HepG2 (cell line): ENCODE results near the gene NR1H3. TPM values are rescaled to one million over a fixed set of nuclear protein-coding genes. Genes with fewer than 3 reads are reported as not detected.

ENCODE experiments used
- AGO2 ChIP-seq: fragments of 200-400 bp; formaldehyde crosslinking; optimal IDR thresholded peaks from 2 replicates; pipeline ENCODE3; 2017; ENCODE audit warnings: mild to moderate bottlenecking, low read depth, low read length, moderate library complexity
- CHD4 ChIP-seq: fragments of 200-600 bp; sonication (generic); IDR thresholded peaks from 2 replicates; pipeline ENCODE4 v1.7.0; 2017; ENCODE audit warnings: mild to moderate bottlenecking, low read length, borderline replicate concordance
- HOXA5 ChIP-seq: sonication (generic); formaldehyde crosslinking; IDR thresholded peaks from 2 replicates; pipeline ENCODE4 v1.4.0; 2020; ENCODE audit warnings: missing genetic modification reagents
- NFE2 ChIP-seq: sonication (generic); formaldehyde crosslinking; IDR thresholded peaks from 2 replicates; pipeline ENCODE4 v1.4.0; 2020; ENCODE audit warnings: missing genetic modification reagents
- SP2 ChIP-seq: sonication (generic); formaldehyde crosslinking; IDR thresholded peaks from 2 replicates; pipeline ENCODE4 v1.5.1; 2020; ENCODE audit warnings: mild to moderate bottlenecking, missing genetic modification reagents
- THAP11 ChIP-seq: IDR thresholded peaks from 2 replicates; pipeline ENCODE4 v1.6.1; 2016; ENCODE audit warnings: missing biosample characterization, missing genetic modification reagents
- TRIM24 ChIP-seq: sonication (generic); formaldehyde crosslinking; IDR thresholded peaks from 2 replicates; pipeline ENCODE4 v1.8.0; 2022; ENCODE audit warnings: mild to moderate bottlenecking, missing genetic modification reagents
- ZNF850 ChIP-seq: sonication (generic); formaldehyde crosslinking; conservative IDR thresholded peaks from 2 replicates; pipeline ENCODE4 v1.9.0; 2021; ENCODE audit warnings: mild to moderate bottlenecking, missing genetic modification reagents
- ZSCAN29 ChIP-seq: sonication (generic); formaldehyde crosslinking; conservative IDR thresholded peaks from 2 replicates; pipeline ENCODE4 v1.4.0; 2020; ENCODE audit warnings: mild to moderate bottlenecking, missing genetic modification reagents
- polyA plus RNA-seq, 8 experiments: library from polyadenylated mRNA; depleted of rRNA in 3 of 8; stranded (reverse) in 7 of 8; unstranded in 1 of 8; fragments of >200 nt; fragmentation: Illumina TruSeq in 4 of 8; extraction: Trizol in 4 of 8; gene quantifications; 2 replicates each; pipeline versions ENCODE4 v1.2.1 to v1.2.3, GENCODE V29; 2011 to 2016; ENCODE audit warnings: low read depth in 4 of 8, missing spikeins in 1 of 8, mixed read lengths in 1 of 8; ENCODE audit not compliant: insufficient read depth in 1 of 8
- total RNA-seq, 5 experiments: library from RNA; depleted of rRNA; stranded (reverse); fragments of >200 nt; fragmentation: Illumina TruSeq; extraction: Trizol; gene quantifications; 2 replicates each; pipeline ENCODE4 v1.2.3, GENCODE V29; 2016; ENCODE audit warnings: low read depth in 1 of 5
- TF ChIP-seq, protein P1 (sequence below): sonication (generic); formaldehyde crosslinking; IDR thresholded peaks from 2 replicates; pipeline ENCODE4 v1.4.0; 2020; ENCODE audit warnings: missing genetic modification reagents
- TF ChIP-seq, protein P2 (sequence below): sonication (generic); formaldehyde crosslinking; IDR thresholded peaks from 2 replicates; pipeline ENCODE4 v1.8.0; 2022; ENCODE audit warnings: mild to moderate bottlenecking, missing genetic modification reagents

The NR1H3 gene
- total and polyA plus RNA-seq, 2 of the 13 experiments (the other 11 are each of a cell fraction or from before 2014, with no cell fraction given) = 41.8 to 102 TPM

DNA sequence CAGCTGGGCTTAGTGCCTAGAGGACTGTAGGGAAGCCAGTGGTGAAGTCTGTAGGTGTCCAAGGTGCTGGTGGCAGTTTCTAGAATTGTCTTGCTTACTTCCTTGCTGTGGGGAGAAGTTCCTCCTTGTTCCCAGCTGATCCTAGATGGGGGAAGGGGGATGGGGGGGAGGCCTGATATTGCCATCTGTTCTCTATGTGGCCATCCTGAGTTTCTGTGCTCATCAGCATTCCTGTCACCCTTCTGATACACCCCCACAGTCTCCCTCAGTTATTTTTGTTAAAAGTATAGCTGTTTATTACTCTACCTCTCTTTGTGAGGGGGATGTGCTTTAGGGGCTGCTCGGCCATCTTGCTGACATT, 48.7 kb downstream of the NR1H3 start (continued):
- TF ChIP-seq, protein P1, sequence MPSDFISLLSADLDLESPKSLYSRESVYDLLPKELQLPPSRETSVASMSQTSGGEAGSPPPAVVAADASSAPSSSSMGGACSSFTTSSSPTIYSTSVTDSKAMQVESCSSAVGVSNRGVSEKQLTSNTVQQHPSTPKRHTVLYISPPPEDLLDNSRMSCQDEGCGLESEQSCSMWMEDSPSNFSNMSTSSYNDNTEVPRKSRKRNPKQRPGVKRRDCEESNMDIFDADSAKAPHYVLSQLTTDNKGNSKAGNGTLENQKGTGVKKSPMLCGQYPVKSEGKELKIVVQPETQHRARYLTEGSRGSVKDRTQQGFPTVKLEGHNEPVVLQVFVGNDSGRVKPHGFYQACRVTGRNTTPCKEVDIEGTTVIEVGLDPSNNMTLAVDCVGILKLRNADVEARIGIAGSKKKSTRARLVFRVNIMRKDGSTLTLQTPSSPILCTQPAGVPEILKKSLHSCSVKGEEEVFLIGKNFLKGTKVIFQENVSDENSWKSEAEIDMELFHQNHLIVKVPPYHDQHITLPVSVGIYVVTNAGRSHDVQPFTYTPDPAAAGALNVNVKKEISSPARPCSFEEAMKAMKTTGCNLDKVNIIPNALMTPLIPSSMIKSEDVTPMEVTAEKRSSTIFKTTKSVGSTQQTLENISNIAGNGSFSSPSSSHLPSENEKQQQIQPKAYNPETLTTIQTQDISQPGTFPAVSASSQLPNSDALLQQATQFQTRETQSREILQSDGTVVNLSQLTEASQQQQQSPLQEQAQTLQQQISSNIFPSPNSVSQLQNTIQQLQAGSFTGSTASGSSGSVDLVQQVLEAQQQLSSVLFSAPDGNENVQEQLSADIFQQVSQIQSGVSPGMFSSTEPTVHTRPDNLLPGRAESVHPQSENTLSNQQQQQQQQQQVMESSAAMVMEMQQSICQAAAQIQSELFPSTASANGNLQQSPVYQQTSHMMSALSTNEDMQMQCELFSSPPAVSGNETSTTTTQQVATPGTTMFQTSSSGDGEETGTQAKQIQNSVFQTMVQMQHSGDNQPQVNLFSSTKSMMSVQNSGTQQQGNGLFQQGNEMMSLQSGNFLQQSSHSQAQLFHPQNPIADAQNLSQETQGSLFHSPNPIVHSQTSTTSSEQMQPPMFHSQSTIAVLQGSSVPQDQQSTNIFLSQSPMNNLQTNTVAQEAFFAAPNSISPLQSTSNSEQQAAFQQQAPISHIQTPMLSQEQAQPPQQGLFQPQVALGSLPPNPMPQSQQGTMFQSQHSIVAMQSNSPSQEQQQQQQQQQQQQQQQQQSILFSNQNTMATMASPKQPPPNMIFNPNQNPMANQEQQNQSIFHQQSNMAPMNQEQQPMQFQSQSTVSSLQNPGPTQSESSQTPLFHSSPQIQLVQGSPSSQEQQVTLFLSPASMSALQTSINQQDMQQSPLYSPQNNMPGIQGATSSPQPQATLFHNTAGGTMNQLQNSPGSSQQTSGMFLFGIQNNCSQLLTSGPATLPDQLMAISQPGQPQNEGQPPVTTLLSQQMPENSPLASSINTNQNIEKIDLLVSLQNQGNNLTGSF (CRISPR knock-in tag) = no peak
- no peak for TF ChIP-seq NFE2 (CRISPR knock-in tag)
- TF ChIP-seq CHD4 = no peak
- TF ChIP-seq, protein P2, sequence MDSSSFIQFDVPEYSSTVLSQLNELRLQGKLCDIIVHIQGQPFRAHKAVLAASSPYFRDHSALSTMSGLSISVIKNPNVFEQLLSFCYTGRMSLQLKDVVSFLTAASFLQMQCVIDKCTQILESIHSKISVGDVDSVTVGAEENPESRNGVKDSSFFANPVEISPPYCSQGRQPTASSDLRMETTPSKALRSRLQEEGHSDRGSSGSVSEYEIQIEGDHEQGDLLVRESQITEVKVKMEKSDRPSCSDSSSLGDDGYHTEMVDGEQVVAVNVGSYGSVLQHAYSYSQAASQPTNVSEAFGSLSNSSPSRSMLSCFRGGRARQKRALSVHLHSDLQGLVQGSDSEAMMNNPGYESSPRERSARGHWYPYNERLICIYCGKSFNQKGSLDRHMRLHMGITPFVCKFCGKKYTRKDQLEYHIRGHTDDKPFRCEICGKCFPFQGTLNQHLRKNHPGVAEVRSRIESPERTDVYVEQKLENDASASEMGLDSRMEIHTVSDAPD (CRISPR knock-in tag) = no peak
- no peak for TF ChIP-seq HOXA5 (CRISPR knock-in tag)
- TF ChIP-seq ZSCAN29 (CRISPR knock-in tag) = no peak
- TF ChIP-seq ZNF850 = no peak
- TF ChIP-seq TRIM24 (CRISPR knock-in tag) = no peak
- TF ChIP-seq THAP11 = no peak
- no peak for TF ChIP-seq SP2
- TF ChIP-seq AGO2 = no peak
